Left lobe of liver (tissue), 2 donors: Measurements from ENCODE around the gene SCN8A. TPM values are rescaled to one million over a fixed set of nuclear protein-coding genes. Genes with fewer than 3 reads are reported as not detected.
"Not testable (repeated sequence)": the region's sequence is repeated elsewhere in the genome, so short reads cannot be mapped to it uniquely, and the experiment has no call there.

ENCODE experiments used
- ATAC-seq: fragments of 200-7000 bp; cut with Tn5 transposase; one replicate; pipeline ENCODE4 v1.9.1; 2020; ENCODE audit warnings: mild to moderate bottlenecking, moderate library complexity
- DNase-seq: peaks from one replicate; pipeline ENCODE4 v3.0.0-alpha.2; 2020; ENCODE audit warnings: low spot score
- total RNA-seq: library from RNA; stranded (reverse); gene quantifications from one replicate; pipeline ENCODE4 v1.2.1, GENCODE V29; 2021
- donor health status: DM: no; HTN: no; CAD: no; lungs with moderate emphysema.
- donor health status: DM: no; HTN: yes; CAD: no.

SCN8A gene
- total RNA-seq, 1 donor from 2014 or later: 5.3 TPM

DNA sequence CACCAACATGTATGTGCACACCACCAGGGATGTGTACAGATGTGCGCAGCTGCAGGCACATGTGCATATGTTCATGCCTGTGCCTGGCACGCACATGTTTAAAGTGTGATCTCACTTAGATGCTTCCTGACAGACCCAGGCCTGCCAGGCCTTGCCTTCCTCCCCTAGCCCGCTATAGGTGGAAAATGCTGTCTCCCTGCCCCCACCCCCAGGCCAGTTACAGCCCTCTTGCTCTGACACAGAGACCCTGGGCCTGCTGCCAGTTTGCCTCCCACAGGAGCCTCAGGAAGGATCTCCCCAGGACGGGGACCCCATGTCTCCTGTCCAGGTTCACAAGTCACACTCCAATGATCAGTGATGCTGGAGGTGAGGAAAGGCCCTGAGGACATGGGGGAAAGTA is 235.8 kb downstream of the SCN8A start:
- DNase-seq: no peak
- ATAC-seq: no peak

DNA sequence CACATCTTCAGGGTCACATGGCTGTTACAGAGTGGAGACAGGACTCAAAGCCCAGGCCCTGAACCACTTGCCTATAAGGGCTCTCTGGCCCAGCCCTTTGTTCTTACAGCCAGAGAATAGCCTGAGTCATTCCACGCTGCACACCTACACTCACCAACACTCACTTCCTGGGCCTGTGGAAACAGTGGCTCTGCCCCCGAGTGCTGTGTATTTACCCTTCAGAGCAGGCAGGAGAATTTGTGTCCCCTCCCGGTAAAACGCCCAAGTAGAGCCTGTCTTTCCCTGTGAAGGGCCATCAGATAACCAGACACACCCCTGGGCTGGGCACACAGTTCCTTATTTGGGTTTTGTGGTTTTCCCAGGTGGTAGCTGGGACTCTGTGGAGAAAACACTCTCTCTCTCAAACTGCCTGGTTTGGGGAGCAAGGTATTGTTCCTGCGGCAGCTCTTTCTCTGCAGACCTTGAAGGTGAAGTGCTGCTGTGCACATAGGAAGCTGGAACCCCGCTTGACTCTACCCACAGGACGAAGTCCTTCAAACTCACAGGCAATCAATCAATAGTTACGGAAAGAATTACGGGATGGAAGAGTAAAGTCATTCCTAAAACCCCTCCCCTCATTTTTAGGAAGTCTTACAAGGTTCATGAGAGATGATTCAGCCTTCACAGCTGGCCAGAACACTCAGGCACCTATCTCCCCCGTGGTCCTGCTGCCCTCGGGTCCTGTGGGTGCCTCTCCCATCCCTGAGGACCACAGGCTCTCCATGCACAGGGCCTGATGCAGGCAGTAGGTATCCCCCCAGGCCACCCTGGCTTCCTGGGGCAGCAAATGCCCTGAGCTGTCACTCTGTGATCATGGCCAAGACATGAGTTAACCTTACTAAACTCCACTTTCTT is 237.1 kb downstream of the SCN8A start:
- ATAC-seq (no peak), DNase-seq (no peak)

DNA sequence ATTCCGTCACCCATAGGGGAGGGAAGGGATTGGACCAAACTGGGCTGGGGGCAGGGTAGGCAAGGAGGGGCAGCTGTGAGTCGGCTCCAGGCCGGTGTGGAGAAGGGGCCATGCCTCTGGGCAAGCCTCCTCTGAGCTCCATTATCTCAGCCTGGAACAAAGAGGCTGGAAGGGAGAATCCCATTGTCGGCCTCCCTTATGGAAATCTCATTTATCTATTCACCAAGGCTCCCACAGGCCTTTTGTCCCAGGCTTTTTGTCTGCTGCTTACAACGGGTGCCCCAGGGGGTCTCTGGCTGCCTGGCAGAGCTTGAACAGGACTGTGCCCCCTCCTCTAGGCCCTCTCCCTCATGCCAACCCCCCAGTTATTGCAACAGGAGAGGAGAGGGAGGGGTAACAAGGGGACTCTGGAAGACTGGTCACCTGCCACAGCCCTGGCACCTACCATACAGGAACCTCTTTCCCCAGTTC is 238.0 kb downstream of the SCN8A start:
- ATAC-seq (no peak), DNase-seq (no peak)

DNA sequence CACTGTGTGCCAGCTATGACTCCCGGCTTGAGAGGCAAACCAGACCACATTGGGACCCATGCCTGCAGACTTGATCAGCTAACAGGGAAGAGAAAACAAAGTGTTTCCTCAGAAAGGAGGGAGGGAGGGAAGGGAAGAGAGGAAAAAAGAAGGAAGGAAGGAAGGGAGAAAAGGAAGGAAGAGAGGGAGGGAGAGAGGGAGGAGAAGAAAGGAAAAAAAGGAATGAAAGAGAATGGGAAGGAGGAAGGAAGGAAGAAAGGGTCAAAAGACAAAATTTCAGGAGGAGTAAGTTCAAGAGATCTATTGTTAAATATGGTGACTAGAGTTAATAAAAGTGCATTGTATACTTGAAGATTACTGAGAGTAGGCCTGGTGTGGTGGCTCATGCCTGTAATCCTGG is 238.6 kb downstream of the SCN8A start:
- DNase-seq (no peak), ATAC-seq (no peak)

DNA sequence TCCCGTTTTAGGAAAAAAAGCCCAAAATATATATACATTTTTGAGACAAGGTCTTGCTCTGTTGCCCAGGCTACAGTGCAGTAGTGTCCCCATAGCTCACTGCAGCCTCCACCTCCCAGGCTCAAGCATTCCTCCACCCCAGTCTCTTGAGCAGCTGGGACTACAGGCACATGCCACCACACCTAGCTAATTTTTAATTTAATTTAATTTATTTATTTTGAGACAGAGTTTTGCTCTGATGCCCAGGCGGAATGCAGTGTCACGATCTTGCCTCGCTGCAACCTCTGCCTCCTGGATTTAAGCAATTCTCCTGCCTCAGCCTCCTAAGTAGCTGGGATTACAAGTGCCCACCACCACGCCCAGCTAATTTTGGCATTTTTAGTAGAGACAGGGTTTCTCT is 240.8 kb downstream of the SCN8A start:
- DNase-seq, ATAC-seq: not testable (repeated sequence)

DNA sequence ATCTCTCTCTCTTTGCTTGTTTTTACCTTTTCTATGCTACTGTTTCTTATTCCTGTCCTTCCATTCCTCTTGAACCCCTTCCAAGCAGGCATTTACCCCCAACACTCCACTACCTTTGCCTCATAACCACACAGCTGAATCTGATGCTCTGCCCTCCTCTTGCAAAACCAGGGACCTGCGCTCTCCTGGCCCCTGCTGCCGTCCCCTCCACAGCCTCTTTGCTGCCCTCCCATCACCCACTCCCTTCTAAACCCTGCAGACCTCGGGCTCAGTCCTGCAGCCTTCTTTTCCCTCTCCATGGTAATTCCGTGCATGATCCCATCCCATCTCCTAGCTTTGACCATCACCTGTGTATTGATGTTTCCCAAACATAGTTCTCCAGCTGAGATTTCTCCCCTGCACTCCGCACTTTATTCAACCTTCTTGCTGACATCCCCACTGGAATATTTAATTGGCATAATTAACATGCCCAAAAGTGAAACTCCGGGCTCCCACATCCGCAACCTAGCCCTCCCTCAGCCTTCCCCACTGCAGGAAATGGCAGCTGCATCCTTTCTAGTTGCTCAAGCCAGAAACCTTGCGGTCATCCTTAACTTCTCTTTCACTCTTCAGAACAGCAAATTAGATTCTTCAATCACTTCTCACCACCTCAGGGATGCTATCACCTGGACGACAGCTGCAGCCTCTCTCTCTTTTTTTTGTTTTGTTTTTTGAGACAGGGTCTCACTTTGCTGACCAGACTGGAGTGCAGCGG is 241.5 kb downstream of the SCN8A start:
- no peak for DNase-seq

DNA sequence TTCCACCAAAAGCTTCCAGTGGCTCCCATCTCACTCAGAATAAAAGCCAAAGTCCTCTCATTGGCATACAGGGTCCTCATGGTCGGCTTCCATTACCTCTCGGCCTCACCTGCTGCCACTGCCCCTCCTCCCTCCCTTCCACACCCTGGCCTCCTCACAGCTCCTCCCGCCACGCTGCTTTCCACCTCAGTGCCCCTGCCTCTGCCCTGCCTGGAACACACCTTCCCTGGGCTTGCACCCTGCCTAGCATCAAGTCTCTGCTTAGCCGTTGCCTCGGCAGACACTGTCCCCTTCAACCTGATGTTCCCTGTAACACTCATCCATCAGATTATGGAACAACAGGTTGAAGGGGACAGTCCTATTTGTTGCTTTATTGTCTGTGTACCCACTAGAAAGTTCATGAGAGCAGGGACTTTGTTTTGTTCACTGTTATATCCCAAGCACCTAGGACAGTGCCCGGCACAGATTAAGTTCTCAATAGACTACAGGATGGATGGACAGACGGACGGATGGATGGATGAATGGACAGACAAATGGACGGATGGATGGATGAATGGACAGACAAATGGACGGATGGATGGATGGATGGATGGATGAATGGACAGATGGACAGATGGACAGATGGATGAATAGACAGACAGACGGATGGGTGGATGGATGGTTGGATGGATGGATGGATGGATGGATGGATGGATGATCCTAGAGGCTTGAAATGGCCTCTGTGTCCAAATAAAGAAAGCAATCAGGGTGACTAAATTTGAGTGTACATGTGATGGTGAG is 242.6 kb downstream of the SCN8A start:
- DNase-seq (no peak), ATAC-seq (no peak)

More for the DNA sequence above, 241.5 kb downstream of the SCN8A start:
- ATAC-seq: no peak

DNA sequence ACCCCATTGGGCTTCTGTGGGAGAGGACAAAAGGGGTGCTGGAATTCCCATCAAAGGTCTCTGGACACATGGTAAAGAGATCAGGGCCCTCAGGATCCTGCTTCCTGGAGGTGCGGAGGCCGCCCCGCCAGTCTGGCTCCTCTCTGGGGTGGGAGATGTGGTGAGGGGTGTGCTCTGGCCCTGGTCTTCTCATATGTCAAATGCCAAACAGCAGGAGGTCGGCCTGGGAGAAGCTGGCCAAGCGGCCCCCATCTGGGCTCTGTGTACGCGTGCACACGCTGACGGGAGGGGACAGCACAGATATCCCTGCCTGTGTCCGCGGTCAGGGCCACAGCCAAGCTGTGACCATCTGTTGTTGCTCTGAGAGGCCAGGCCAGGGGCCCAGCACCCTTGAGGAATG is 243.4 kb downstream of the SCN8A start:
- ATAC-seq (no peak), DNase-seq (no peak)

DNA sequence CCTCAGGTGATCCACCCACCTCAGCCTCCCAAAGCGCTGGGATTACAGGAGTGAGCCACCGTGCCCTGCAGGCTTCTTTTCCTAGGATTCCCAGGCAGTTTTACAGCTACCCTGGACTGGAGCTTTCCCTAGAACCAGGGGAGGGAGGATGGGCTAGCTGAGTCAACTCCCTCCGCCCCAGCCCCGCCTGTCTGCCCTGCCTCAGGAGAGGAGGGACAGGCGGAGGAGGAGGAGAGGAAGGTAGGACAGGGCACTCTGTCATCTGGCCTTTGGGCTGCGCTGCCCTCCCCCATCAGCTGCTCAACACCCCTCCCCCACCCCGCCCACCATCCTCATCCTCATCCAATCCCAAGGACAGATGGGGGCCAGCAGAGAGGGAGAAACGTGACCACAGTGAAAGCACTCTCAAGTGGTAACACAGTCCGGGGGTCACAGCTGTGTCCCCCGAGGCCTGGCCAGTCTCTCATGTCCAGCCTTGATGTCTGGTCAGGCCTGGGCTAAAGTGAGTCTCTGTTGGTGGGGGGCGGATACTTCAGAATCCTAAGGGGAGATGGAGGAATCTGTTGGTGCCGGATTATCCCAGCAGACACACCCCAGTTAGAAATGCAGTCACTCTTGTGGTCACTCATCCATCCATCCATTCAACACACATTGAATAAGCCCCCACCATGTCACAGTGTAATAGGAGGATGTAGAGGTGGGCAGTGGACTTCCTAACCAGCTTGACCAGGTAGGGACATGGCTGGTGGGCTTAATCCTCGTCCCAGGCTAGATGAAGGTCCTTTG is 245.2 kb downstream of the SCN8A start:
- DNase-seq: no peak
- ATAC-seq: no peak

DNA sequence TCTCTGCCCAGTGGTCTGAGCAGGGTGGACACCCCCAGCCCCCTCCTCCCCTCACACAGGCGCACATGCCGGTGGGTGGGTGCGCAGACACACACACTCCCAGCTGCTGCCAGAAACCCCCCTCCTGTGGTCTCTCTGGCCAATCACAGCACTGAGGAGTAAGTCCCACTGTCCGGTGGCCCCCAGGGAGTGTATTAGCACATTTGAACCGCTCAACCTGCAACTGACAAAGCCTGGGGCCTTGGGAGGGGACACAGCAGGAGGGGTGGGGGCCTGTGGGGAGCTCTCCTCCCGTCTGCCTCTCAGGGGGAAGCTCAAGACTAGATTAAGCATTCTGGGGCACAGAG is 245.8 kb downstream of the SCN8A start:
- no peak for ATAC-seq
- DNase-seq: no peak

DNA sequence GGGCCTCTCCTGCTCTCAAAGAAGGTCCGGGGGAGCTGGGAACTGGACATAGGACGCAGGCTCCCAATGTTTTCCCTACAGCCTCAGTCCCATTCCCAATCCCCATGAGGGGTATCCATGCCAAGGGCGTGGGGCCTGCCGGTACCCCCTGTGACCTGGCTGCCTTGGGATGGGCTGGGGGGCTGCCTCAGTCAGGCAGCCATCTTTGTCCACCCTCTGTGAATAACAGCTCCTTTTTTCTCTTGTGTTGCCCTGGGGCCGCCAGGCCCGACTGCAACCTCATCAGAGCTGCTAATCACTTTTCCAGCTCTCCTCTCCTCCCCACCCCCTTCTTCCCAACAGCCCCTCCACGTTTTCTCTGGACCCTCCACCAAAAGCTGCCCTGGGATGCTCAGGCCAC is 246.3 kb downstream of the SCN8A start:
- no peak for ATAC-seq
- no peak for DNase-seq

DNA sequence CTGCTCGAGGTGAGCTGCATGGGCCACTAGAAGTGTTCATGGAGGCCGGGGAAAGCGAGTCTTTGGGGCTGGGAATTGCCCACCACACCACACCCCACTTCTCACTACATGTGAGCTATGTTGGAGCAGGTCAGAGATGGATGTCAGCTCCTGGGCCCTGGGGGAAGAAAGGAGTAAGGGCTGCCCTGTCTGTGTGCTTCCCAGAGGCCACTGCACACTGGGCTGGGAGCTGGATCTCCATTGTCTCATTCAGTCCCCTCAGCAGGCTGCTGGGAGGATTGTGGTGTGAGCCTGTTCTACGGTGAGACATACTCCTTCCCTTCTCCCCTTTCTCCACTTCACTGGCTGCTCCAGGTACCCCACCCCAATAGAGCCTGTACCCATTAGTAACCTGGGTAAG is 247.0 kb downstream of the SCN8A start:
- ATAC-seq (no peak), DNase-seq (no peak)

DNA sequence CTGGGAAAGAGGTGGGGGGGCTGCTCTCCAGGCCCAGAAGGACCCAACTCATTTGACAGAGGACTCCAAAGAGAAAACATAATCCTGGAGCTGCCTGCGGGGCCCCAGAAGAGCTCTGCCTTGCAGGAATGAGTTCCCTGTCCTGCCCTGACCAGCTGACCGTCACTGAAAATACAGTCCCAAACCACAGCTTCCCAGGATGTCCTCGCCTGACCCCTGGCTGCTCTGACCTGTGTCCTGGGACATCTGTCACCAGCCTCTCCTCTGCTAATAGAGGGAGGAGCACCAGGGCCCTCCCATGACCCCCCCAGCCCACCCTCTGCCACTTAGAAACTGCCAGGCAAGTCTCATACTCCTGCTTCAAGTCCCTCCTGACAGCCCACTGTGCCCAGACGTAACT is 247.7 kb downstream of the SCN8A start:
- peak; percentile 78 for ATAC-seq

DNA sequence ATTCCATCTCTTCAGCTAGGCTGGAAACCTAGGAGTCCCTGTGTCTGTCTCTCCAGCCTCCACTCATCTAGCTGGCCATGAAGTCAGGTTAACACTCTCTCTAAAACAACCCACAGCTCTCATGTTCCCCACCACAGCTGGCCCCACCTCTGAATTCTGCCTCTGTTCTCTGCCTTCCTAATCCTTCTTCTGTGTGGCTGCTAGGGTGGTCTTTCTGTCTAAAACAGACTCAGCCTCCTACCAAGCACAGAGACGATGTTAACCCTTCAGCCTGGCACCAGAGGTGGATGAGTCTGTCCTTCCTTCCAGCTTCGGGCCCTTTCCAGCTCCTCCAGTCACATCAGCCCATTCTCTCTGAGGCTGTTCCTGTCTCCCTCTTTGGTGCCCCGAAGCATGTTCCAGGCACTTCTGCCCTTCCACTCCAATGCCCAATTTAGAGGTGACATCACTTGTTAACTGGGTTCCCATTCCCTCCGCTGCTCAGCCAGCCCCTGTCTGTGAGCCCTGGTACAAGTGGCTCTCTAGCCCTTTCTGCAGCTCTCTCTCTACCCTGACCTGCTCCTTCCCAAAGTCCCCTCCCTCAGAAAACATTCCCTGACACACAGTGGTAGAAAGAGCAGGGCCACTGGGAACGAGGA is 248.4 kb downstream of the SCN8A start:
- ATAC-seq: peak; percentile 19
- DNase-seq: no peak

More for the DNA sequence above, 247.7 kb downstream of the SCN8A start:
- DNase-seq: no peak

DNA sequence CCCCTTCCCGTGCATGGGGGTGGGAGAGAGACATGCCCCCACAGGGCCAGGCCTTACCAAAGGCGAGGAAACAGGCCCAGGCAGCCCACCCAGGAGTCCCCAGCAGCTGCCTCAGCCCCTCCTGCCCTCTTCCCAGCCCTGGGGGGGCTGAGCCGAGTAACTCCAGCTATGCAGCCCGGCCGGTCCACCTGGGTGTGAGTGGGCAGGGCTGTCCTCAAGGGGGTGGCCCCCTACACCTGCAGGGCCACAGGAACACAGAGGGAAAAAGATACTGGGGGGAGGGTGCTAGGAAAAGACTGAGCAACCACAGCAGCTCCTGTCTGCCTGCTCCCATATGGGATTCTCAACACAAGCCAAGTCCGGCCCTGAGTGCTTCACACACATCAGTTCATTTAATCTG is 249.9 kb downstream of the SCN8A start:
- DNase-seq (no peak), ATAC-seq (no peak)

DNA sequence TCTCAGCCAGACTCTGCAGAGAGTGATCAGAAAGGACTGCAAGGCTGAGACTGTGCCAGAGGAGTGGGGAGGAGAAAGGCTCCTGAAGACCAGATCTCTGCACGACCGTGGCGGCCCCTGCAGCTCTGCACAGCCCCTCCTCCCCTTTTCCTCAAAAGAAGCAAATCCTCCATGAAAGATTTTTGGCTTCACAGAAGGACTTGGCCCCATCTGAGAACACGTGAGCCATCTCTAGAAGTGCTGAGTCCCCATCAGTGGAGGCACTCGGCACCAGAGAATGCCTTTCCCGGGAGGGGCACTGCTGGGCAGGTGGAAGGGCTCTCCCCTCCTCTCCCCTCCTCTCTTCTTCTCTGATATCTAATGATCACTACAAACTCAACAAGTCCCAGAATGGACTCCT is 250.7 kb downstream of the SCN8A start:
- DNase-seq: no peak
- no peak for ATAC-seq

DNA sequence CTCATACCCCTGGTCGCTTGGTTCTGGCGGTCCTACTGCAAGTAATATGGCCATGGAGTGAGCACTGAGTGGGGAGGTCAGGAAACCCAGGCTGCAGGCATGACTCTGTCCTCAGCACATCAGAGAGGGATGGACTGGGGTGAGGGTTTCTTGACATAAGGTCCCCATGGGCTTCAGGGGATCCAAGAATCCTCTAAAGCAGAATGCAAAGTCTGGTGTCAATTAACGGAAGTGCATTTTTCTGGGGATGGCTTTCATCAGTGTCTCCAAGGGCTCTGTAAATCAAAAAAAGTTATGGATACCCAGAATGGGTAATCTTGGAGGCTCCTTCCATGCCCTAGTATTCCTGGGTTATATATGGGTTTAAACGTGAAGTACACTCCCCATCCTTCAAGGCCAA is 253.8 kb downstream of the SCN8A start:
- no peak for ATAC-seq
- DNase-seq: no peak

DNA sequence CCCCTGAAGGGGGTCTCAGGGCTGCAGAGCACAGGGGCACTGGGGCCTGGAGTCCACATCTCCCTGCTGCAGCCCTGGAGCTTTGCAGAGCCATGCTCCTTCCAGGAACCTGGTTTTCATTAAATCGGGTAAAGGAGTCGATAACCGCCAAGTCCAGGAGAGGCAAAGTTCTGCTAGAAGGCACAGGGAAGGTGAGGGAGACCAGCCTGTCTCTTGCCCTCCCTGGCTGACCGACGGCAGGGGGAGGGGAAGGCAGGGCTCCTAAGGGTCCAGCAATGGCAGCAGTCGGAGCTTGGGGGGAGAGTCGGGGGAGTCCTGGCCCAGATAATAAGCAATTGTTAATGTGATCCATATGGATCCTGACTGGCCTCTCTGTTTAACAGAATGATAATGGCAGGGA is 254.4 kb downstream of the SCN8A start:
- ATAC-seq (no peak), DNase-seq (no peak)

DNA sequence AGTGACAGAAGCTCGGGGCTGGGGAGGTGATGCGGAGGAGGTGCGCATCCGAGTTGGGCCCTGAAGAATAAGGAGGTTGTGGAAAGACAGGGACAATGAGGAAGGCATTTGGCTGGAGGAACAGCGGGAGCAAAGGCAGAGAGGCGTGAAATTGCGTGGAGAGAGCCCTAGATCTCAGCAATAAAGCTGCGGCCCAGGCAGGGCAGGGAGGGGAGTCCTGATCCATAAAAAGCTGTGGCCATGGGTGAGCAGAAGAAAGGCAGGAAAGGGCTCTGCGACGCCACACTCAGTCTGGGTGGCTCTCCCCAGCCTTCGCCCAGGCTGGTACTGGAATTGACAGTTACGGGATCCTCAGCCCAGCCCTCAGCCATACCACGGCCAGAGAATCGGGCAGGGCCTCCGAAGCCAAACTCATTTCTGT is 255.2 kb downstream of the SCN8A start:
- DNase-seq (no peak), ATAC-seq (no peak)
